Fibroblast of lung (primary cell): Measurements from ENCODE around the gene ZCCHC2.

ENCODE experiments used
- EZH2 ChIP-seq: IDR thresholded peaks from 2 replicates; pipeline ENCODE4 v1.5.1; 2012; ENCODE audit warnings: low read length, control low read depth, mild to moderate bottlenecking; ENCODE audit errors: missing control alignments
- TF ChIP-seq, protein P1 (sequence below), 2 donors: IDR thresholded peaks in 1 of 2; conservative IDR thresholded peaks in 1 of 2; 1 replicate in 1 of 2; 2 replicates in 1 of 2; pipeline ENCODE4 v1.5.1; 2011 to 2012; ENCODE audit warnings: low read length in 2 of 2, control low read depth in 1 of 2, inconsistent platforms in 1 of 2, low read depth in 1 of 2, mild to moderate bottlenecking in 1 of 2

DNA sequence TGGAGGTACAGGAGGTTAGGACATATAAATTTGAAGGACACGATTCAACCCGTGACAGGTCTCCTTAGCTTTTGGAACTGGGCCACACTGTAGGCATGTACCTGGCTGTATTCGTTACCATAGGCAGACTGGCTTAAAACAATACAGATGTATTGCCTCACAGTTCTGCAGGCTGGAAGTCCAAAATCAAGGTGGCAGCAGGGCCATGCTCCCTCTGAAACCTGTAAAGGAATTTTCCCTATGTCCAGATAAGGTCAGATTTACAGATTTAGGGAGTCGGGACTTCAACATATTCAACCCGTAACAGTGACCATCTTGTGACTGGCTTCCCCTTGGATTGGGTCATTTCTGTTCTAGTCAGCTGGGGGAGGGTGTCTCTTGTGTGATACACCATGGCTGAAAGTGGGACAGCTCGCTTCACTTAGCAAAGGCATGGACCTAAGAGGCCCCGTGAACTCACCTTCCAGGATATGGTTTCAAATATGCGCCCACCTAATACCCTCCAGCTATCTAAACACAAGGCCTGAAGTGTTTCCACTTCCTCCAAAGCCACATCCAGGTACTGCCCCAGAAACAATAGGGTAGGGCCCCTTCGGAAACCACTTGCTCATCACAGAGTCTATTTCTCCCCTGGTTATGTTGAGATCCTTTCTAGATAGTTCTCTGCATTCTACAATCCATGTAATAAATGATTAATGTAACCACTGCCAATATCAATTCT is 85.0 kb downstream of the ZCCHC2 start:
- TF ChIP-seq, protein P1, sequence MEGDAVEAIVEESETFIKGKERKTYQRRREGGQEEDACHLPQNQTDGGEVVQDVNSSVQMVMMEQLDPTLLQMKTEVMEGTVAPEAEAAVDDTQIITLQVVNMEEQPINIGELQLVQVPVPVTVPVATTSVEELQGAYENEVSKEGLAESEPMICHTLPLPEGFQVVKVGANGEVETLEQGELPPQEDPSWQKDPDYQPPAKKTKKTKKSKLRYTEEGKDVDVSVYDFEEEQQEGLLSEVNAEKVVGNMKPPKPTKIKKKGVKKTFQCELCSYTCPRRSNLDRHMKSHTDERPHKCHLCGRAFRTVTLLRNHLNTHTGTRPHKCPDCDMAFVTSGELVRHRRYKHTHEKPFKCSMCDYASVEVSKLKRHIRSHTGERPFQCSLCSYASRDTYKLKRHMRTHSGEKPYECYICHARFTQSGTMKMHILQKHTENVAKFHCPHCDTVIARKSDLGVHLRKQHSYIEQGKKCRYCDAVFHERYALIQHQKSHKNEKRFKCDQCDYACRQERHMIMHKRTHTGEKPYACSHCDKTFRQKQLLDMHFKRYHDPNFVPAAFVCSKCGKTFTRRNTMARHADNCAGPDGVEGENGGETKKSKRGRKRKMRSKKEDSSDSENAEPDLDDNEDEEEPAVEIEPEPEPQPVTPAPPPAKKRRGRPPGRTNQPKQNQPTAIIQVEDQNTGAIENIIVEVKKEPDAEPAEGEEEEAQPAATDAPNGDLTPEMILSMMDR (conservative IDR thresholded peaks at IDR 0.05 in 1 of 2, IDR thresholded peaks at IDR 0.05 in 1 of 2; ENCODE audit: low read depth in 1 of 2, low read length in 2 of 2): no peak
- TF ChIP-seq EZH2: no peak
